Pancreas (tissue), 10 donors: ENCODE measurements around the gene ENSA. TPM values are rescaled to one million over a fixed set of nuclear protein-coding genes. Genes with fewer than 3 reads are reported as not detected.
A peak's percentile ranks its signal among the peaks of the same experiment; 100 is the strongest.
"Not testable (repeated sequence)": the region's sequence is repeated elsewhere in the genome, so short reads cannot be mapped to it uniquely, and the experiment has no call there.

Experiments
- ATAC-seq, 4 donors: fragments of 200-7000 bp; cut with Tn5 transposase; one replicate each; pipeline versions ENCODE4 v1.8.0 to v1.9.1; 2020; ENCODE audit warnings: mild to moderate bottlenecking in 4 of 4, moderate library complexity in 4 of 4
- DNase-seq, 6 donors: peaks; one replicate each; pipeline ENCODE4 v3.0.0-alpha.2; 2020
- FAIRE-seq: peaks from 2 replicates; lab custom pipeline; 2012; peaks lifted over from hg19 to GRCh38; lab: Jason Lieb, UNC
- H3K27ac ChIP-seq, 4 donors: fragments of 200-600 bp; sonication (generic); 1 replicate in 3 of 4; 2 replicates in 1 of 4; pipeline versions ENCODE4 v1.5.0 to v1.8.0; 2020
- H3K27me3 ChIP-seq, 4 donors: fragments of 200-600 bp; one replicate each; pipeline ENCODE4 v1.8.0; 2021
- H3K36me3 ChIP-seq, 3 donors: fragments of 200-600 bp; sonication (generic) in 1 of 3; one replicate each; pipeline versions ENCODE4 v1.5.0 to v1.8.0; 2020 to 2021
- H3K4me1 ChIP-seq, 3 donors: fragments of 200-600 bp; one replicate each; pipeline ENCODE4 v1.8.0; 2021
- H3K4me3 ChIP-seq, 4 donors: fragments of 200-600 bp; sonication (generic) in 2 of 4; one replicate each; pipeline versions ENCODE4 v1.5.0 to v1.8.0; 2020 to 2021
- H3K9me3 ChIP-seq, 4 donors: fragments of 200-600 bp; one replicate each; pipeline ENCODE4 v1.8.0; 2021
- CTCF ChIP-seq, 4 donors: fragments of 200-600 bp; sonication (generic) in 3 of 4; IDR thresholded peaks; one replicate each; pipeline versions ENCODE4 v1.5.0 to v1.8.0; 2021; ENCODE audit warnings: antibody characterized with exemption in 4 of 4
- WGBS, 2 donors: extraction: QIAGEN DNeasy Blood & Tissue Kit; methylation state at CpG; one replicate each; pipeline ENCODE4 v1.1.7; 2013; 5-methylcytosine and 5-hydroxymethylcytosine counted together
- intact Hi-C, 3 donors: fragments of 100-400 bp; cut with DNase I; formaldehyde crosslinking; loops; one replicate each; pipeline versions ENCODE4 v1.11.1 to v1.14.2; 2022
- polyA plus RNA-seq, 2 donors: library from polyadenylated mRNA; stranded (reverse); fragments of 200-250 nt; gene quantifications; one replicate each; pipeline ENCODE4 v1.2.3, GENCODE V29; 2013
- total RNA-seq, 6 donors: library from RNA; stranded (reverse); fragmentation: NEBNext Ultra II Directional in 4 of 6; extraction: Animal tissue kit (Norgen Biotek cat#: 25700) in 4 of 6; gene quantifications; one replicate each; pipeline versions ENCODE4 v1.2.1 to v1.2.4, GENCODE V29; 2021 to 2023
- donor health status: healthy with polysubstance abuse.
- donor health status: DM: no; HTN: no; CAD: no; lungs with moderate emphysema.
- donor health status: DM: no; HTN: no; CAD: no.
- donor health status: control.
- donor health status: control.
- donor health status: Bipolar disorder and iron deficiency.
- donor health status: DM: yes; HTN: yes; CAD: no.
- donor health status: DM: no; HTN: no; CAD: no.
- donor health status: DM: no; HTN: no; CAD: no.
- donor health status: DM: yes; HTN: yes; CAD: no.

ENSA gene
- total and polyA plus RNA-seq, 8 donors: 53.9 to 86.0 (median 67.9) TPM

- Histone ChIP-seq H3K36me3 (no peaks in the 10 kb centered on the region), H3K4me3 (no peak overlapping the region), H3K27me3 (no peaks in the 10 kb centered on the region), H3K27ac (peak overlapping the region; percentile 76 to 88 (median 83)), H3K9me3 (no peaks in the 10 kb centered on the region), H3K4me1 (peaks cover 4 to 23% (median 14%) of the 10 kb centered on the region in 3 donors)
- TF ChIP-seq CTCF (IDR thresholded peaks at IDR 0.05): no peak
- 86 to 91% methylated on average over 2 of the region's 2 CpGs for WGBS, 2 donors
- intact Hi-C loops: no loop called here
- ATAC-seq (peak in 1 of 4 donors; percentile 3), DNase-seq (no peak), FAIRE-seq (no peak)
Measured at GRCh38 chr1:150604226-150604588, 25.2 kb downstream of the ENSA start.

- 85 to 89% methylated on average over 3 of the region's 3 CpGs for WGBS, 2 donors
- H3K9me3 ChIP-seq: no peaks in the 10 kb centered on the region
- H3K27me3 ChIP-seq: no peaks in the 10 kb centered on the region
- DNase-seq (no peak), FAIRE-seq (no peak), ATAC-seq (no peak)
- no peak for TF ChIP-seq CTCF (IDR thresholded peaks at IDR 0.05)
- intact Hi-C loops: no loop called here
- no peak overlapping the region for H3K4me3 ChIP-seq
- H3K27ac ChIP-seq: peak overlapping the region in 2 of 4 donors; percentile 88
- peaks cover 4 to 23% (median 14%) of the 10 kb centered on the region in 3 donors for H3K4me1 ChIP-seq
- no peaks in the 10 kb centered on the region for H3K36me3 ChIP-seq
Measured at GRCh38 chr1:150603711-150604110, 25.7 kb downstream of the ENSA start.

GRCh38 chr1:150602372-150602771 is 27.0 kb downstream of the ENSA start:
- H3K4me1 ChIP-seq: peaks cover 4 to 23% (median 14%) of the 10 kb centered on the region in 3 donors
- H3K4me3 ChIP-seq, ATAC-seq, H3K9me3 ChIP-seq, FAIRE-seq, H3K27me3 ChIP-seq, H3K36me3 ChIP-seq, DNase-seq, intact Hi-C loops, H3K27ac ChIP-seq: not testable (repeated sequence)
- WGBS, 2 donors: 96% methylated on average over 12 of the region's 12 CpGs

- no peak overlapping the region for H3K4me3 ChIP-seq
- FAIRE-seq (no peak), ATAC-seq (no peak), DNase-seq (no peak)
- H3K36me3 ChIP-seq: no peaks in the 10 kb centered on the region
- H3K27ac ChIP-seq: no peak overlapping the region
- TF ChIP-seq CTCF (IDR thresholded peaks at IDR 0.05): no peak
- H3K9me3 ChIP-seq: no peaks in the 10 kb centered on the region
- peaks cover 4 to 23% (median 14%) of the 10 kb centered on the region in 3 donors for H3K4me1 ChIP-seq
- H3K27me3 ChIP-seq: no peaks in the 10 kb centered on the region
- intact Hi-C loops: no loop called here
Measured at GRCh38 chr1:150601540-150601939, 27.9 kb downstream of the ENSA start.

DNA sequence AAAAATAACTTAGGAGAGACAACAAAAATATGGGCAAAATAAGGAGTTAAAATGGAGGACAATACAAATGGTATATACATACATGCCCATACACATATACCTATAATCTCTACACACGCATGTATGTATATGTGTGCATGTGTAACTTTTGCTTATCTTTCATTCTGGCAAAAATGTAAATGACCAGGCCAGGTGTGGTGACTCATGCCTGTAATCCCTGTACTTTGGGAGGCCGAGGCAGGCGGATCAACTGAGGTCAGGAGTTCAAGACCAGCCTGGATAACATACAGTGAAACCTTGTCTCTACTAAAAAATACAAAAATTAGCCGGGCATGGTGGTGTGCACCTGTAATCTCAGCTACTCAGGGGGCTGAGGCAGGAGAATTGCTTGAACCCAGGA is 31.1 kb downstream of the ENSA start:
- ATAC-seq, H3K4me3 ChIP-seq, intact Hi-C loops, DNase-seq, H3K4me1 ChIP-seq, H3K27me3 ChIP-seq, H3K27ac ChIP-seq, H3K36me3 ChIP-seq, FAIRE-seq, H3K9me3 ChIP-seq: not testable (repeated sequence)
- 84 to 85% methylated on average over 4 of the region's 4 CpGs for WGBS, 2 donors

DNA sequence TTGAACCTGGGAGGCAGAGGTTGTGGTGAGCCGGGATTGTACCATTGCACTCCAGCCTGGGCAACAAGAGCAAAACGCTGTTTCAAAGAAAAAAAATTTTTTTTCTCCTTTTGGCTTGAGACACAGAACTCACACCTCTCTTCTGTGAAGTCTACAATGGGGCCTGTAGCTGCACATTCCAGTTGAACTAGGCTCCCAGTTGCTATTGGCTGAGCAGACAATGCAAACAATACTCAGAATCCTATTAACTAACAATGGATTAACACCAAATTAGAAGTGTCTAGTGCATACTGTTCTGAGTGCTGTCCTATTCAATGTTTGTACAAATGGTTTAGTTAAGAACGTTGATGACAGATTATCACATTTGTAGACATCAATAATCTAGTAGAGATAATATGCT is 32.4 kb downstream of the ENSA start:
- Histone ChIP-seq H3K27me3 (no peaks in the 10 kb centered on the region), H3K9me3 (no peaks in the 10 kb centered on the region), H3K4me3 (no peak overlapping the region), H3K4me1 (no peaks in the 10 kb centered on the region), H3K36me3 (no peaks in the 10 kb centered on the region), H3K27ac (no peak overlapping the region)
- FAIRE-seq: no peak
- DNase-seq: no peak
- TF ChIP-seq CTCF (IDR thresholded peaks at IDR 0.05): no peak
- WGBS, 2 donors: 67 to 69% methylated on average over 3 of the region's 3 CpGs
- no peak for ATAC-seq
- intact Hi-C loops: no loop called here
